Adrenal gland (tissue), 12 donors: ENCODE results near the gene MMAB. TPM values are rescaled to one million over a fixed set of nuclear protein-coding genes. Genes with fewer than 3 reads are reported as not detected.

Experiments used
- DNase-seq, 7 donors: peaks; one replicate each; pipeline ENCODE4 v3.0.0-alpha.2; 2019 to 2020
- H3K27ac ChIP-seq, 5 donors: fragments of 200-600 bp; sonication (generic) in 4 of 5; 1 replicate in 3 of 5; 2 replicates in 2 of 5; pipeline versions ENCODE4 v1.5.1 to v1.8.0; 2016 to 2020; ENCODE audit warnings: mild to moderate bottlenecking in 1 of 5
- H3K27me3 ChIP-seq: fragments of 200-600 bp; 2 replicates; pipeline ENCODE4 v1.8.0; 2021
- H3K36me3 ChIP-seq, 2 donors: fragments of 200-600 bp; replicated peaks in 1 of 2; 1 replicate in 1 of 2; 2 replicates in 1 of 2; pipeline versions ENCODE4 v1.5.1 to v1.8.0; 2018 to 2022
- H3K4me1 ChIP-seq, 2 donors: fragments of 200-600 bp; replicated peaks in 1 of 2; 1 replicate in 1 of 2; 2 replicates in 1 of 2; pipeline versions ENCODE4 v1.5.1 to v1.8.0; 2018 to 2021
- H3K4me3 ChIP-seq, 4 donors: fragments of 200-600 bp; sonication (generic) in 3 of 4; one replicate each; pipeline ENCODE4 v1.5.1; 2016 to 2018
- H3K9me3 ChIP-seq, 3 donors: fragments of 200-600 bp; sonication (generic) in 1 of 3; replicated peaks in 1 of 3; 1 replicate in 2 of 3; 2 replicates in 1 of 3; pipeline versions ENCODE4 v1.5.1 to v1.8.0; 2016 to 2021
- POLR2A ChIP-seq, 2 donors: fragments of 450-650 bp; IDR thresholded peaks; one replicate each; pipeline ENCODE4 v1.6.1; 2017; ENCODE audit warnings: antibody characterized with exemption in 2 of 2, mild to moderate bottlenecking in 2 of 2, moderate library complexity in 1 of 2
- WGBS, 4 donors: extraction: QIAGEN DNeasy Blood & Tissue Kit in 2 of 4; methylation state at CpG; one replicate each; pipeline versions ENCODE4 v1.1.5 to v1.1.7; 2013 to 2017; 5-methylcytosine and 5-hydroxymethylcytosine counted together
- intact Hi-C, 2 donors: fragments of 100-400 bp; cut with DNase I; formaldehyde crosslinking; loops; one replicate each; pipeline versions ENCODE4 v1.14.1 to v1.15.0; 2022 to 2023
- polyA plus RNA-seq, 3 donors: library from polyadenylated mRNA; stranded (reverse); fragments of 200-250 nt in 2 of 3; fragments of 350-450 nt in 1 of 3; fragmentation: Illumina TruSeq in 1 of 3; extraction: RNeasy Lipid Tissue Mini Kit (QIAGEN cat#74804) in 1 of 3; gene quantifications; one replicate each; pipeline ENCODE4 v1.2.3, GENCODE V29; 2013 to 2014
- total RNA-seq, 9 donors: library from RNA; depleted of rRNA in 4 of 9; stranded (reverse); fragments of >200 nt in 4 of 9; fragments of 120-200 nt in 1 of 9; fragmentation: NEBNext Ultra II Directional in 1 of 9; extraction: Animal tissue kit (Norgen Biotek cat#: 25700) in 1 of 9; gene quantifications; one replicate each; pipeline versions ENCODE4 v1.1.0 to v1.2.4, GENCODE V29; 2013 to 2023
- TF ChIP-seq, protein P1 (sequence below), 6 experiments: fragments of 450-650 bp in 4 of 6; fragments of 200-600 bp in 2 of 6; sonication (generic) in 1 of 6; IDR thresholded peaks; 1 replicate in 5 of 6; 2 replicates in 1 of 6; pipeline versions ENCODE4 v1.5.1 to v1.8.0; 2016 to 2021; ENCODE audit warnings: antibody characterized with exemption in 6 of 6, mild to moderate bottlenecking in 2 of 6, moderate library complexity in 1 of 6
- donor health status: healthy with polysubstance abuse.
- donor health status: Bipolar disorder and iron deficiency.
- donor health status: DM: yes; HTN: yes; CAD: no.
- donor health status: DM: no; HTN: no; CAD: no.
- donor health status: DM: no; HTN: no; CAD: no.
- donor health status: DM: yes; HTN: yes; CAD: no.

The MMAB gene
- total and polyA plus RNA-seq, 12 donors = 52.3 to 238 (median 90.0) TPM

DNA sequence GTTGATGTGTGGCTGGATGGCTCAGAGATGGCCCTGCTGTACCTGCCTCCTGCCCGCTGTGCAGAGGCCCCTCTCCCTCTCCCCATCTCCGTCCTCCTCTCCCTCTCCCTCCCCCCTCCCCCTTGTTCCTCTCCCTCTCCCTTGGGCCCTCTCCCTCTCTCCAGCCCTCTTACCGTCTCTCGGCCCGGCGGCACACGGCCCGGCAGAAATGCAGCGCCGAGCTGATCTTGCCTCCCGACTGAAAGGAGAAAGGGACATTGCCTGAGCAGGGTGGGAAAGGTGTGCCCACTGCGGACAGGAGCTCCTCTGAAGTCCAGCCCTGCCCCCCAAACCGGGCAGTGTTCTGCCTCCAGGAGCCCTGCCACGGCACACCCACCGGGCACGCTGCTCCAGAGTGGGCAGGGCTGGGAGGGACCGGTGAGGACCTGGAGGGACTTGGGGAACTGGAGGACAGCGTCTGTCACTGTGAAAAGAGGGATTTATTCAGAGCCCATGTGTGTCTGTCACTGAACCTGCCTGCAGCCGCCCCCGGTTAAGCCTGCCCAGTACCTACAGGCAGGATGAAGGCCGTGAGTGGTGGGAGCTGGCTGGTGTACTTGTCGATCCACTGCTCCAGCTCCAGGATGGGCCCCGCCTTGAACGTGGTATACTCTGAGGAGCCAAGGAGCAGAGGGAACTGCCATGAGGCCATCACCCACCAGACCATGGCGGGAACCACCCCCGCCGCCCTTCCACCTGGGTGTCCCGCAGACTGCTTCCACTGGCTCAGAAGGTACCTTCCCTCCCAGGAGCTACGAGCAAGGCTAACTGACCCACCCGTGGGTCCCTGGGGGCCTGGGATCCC, 12.2 kb downstream of the MMAB start:
- WGBS, 4 donors = 88 to 92% (median 91%) methylated on average over 17 to 30 of the region's 30 CpGs
- Histone ChIP-seq H3K36me3 (peaks cover 0 to 14% of the 10 kb centered on the region in 2 donors), H3K27me3 (no peaks in the 10 kb centered on the region), H3K4me3 (no peak overlapping the region), H3K9me3 (no peaks in the 10 kb centered on the region), H3K27ac (no peak overlapping the region), H3K4me1 (peaks cover 0 to 2% of the 10 kb centered on the region in 2 donors)
- TF ChIP-seq, protein P1, sequence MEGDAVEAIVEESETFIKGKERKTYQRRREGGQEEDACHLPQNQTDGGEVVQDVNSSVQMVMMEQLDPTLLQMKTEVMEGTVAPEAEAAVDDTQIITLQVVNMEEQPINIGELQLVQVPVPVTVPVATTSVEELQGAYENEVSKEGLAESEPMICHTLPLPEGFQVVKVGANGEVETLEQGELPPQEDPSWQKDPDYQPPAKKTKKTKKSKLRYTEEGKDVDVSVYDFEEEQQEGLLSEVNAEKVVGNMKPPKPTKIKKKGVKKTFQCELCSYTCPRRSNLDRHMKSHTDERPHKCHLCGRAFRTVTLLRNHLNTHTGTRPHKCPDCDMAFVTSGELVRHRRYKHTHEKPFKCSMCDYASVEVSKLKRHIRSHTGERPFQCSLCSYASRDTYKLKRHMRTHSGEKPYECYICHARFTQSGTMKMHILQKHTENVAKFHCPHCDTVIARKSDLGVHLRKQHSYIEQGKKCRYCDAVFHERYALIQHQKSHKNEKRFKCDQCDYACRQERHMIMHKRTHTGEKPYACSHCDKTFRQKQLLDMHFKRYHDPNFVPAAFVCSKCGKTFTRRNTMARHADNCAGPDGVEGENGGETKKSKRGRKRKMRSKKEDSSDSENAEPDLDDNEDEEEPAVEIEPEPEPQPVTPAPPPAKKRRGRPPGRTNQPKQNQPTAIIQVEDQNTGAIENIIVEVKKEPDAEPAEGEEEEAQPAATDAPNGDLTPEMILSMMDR (IDR thresholded peaks at IDR 0.05) = no peak
- no peak for TF ChIP-seq POLR2A (IDR thresholded peaks at IDR 0.05)
- no peak for DNase-seq
- intact Hi-C loops = no loop called here

DNA sequence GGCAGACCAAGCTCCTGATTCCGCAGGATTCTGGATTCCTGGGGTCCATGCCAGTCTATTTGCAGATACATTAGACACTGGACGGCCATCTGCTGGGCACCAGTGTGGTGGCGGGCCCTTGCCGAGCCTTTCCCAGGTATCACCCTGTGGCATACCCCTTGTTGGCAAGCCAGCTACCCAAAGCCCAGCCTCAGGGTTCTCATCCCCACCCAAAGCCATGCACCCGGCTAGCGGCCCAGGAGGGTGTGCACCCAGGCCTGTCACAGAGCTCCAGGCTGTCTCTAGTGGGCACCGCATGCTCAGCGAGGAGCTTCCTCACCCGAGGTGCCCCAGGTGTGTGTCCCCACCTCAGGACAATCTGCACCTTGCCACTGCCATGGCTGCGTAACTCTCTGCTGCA, 13.7 kb downstream of the MMAB start:
- intact Hi-C loops = no loop called here
- TF ChIP-seq POLR2A (IDR thresholded peaks at IDR 0.05) = no peak
- TF ChIP-seq, protein P1 (IDR thresholded peaks at IDR 0.05) = no peak
- Histone ChIP-seq H3K27me3 (no peaks in the 10 kb centered on the region), H3K9me3 (no peaks in the 10 kb centered on the region), H3K4me3 (no peak overlapping the region), H3K4me1 (peaks cover 0 to 8% of the 10 kb centered on the region in 2 donors), H3K36me3 (peaks cover 0 to 3% of the 10 kb centered on the region in 2 donors), H3K27ac (no peak overlapping the region)
- no peak for DNase-seq
- 93 to 100% (median 97%) methylated on average over 2 to 10 of the region's 10 CpGs for WGBS, 4 donors

DNA sequence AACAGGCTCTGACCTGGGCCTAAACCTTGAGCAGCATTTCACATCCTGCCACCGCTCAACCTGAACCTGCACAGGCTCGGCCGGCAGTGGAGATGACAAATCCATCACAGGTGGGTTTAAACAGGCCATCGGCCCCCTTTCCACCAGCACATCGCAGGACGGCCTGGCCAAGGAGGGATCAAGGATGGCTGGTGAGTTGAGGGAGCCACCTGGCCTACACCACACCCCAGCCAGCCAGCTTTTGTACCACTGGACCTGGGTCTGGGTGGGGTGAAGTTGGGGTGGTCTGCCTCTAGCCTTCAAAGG, 14.2 kb downstream of the MMAB start:
- no peak for DNase-seq
- no peak overlapping the region for H3K27ac ChIP-seq
- 94 to 97% (median 95%) methylated on average over 5 to 6 of the region's 6 CpGs for WGBS, 4 donors
- H3K4me3 ChIP-seq = no peak overlapping the region
- H3K4me1 ChIP-seq = peaks cover 0 to 8% of the 10 kb centered on the region in 2 donors
- no peaks in the 10 kb centered on the region for H3K9me3 ChIP-seq
- no peaks in the 10 kb centered on the region for H3K36me3 ChIP-seq
- intact Hi-C loops = no loop called here
- H3K27me3 ChIP-seq = no peaks in the 10 kb centered on the region
- TF ChIP-seq, protein P1 (IDR thresholded peaks at IDR 0.05) = no peak
- TF ChIP-seq POLR2A (IDR thresholded peaks at IDR 0.05) = no peak

- no peaks in the 10 kb centered on the region for H3K9me3 ChIP-seq
- WGBS, 4 donors = 94 to 96% (median 94%) methylated on average over 17 to 25 of the region's 25 CpGs
- H3K4me1 ChIP-seq = peaks cover 0 to 8% of the 10 kb centered on the region in 2 donors
- TF ChIP-seq, protein P1 (IDR thresholded peaks at IDR 0.05) = no peak
- TF ChIP-seq POLR2A (IDR thresholded peaks at IDR 0.05) = no peak
- H3K27me3 ChIP-seq = no peaks in the 10 kb centered on the region
- intact Hi-C loops = no loop called here
- DNase-seq = no peak
- no peaks in the 10 kb centered on the region for H3K36me3 ChIP-seq
- no peak overlapping the region for H3K27ac ChIP-seq
- H3K4me3 ChIP-seq = no peak overlapping the region
Measured at GRCh38 chr12:109558374-109559199, 14.7 kb downstream of the MMAB start.
